Astrocyte (in vitro differentiated cells and primary cell): ENCODE measurements around the gene PRKCA. TPM values are rescaled to one million over a fixed set of nuclear protein-coding genes. Genes with fewer than 3 reads are reported as not detected.

Experiments used
- DNase-seq: peaks from one replicate; pipeline ENCODE4 v3.0.0-alpha.2; 2010; ENCODE audit warnings: low read depth
- FAIRE-seq: peaks from 2 replicates; lab custom pipeline; 2011; peaks lifted over from hg19 to GRCh38; lab: Jason Lieb, UNC
- H2AFZ ChIP-seq: 2 replicates; pipeline ENCODE4 v1.6.0; 2012; ENCODE audit warnings: low read depth, low read length, inconsistent platforms
- H3K27ac ChIP-seq: 2 replicates; pipeline ENCODE4 v1.5.1; 2011; ENCODE audit warnings: low read depth, low read length, inconsistent platforms
- H3K27me3 ChIP-seq: 2 replicates; pipeline ENCODE4 v1.6.0; 2011; ENCODE audit warnings: low read length, inconsistent platforms; ENCODE audit not compliant: insufficient read depth
- H3K36me3 ChIP-seq: 2 replicates; pipeline ENCODE4 v1.5.1; 2011; ENCODE audit warnings: low read length, inconsistent platforms; ENCODE audit not compliant: insufficient read depth
- H3K4me1 ChIP-seq: 2 replicates; pipeline ENCODE4 v1.5.1; 2011; ENCODE audit warnings: low read length, inconsistent platforms; ENCODE audit not compliant: insufficient read depth
- H3K4me2 ChIP-seq: 2 replicates; pipeline ENCODE4 v1.6.0; 2012; ENCODE audit warnings: low read length, inconsistent platforms
- H3K4me3 ChIP-seq: 2 replicates; pipeline ENCODE4 v1.5.1; 2011; ENCODE audit warnings: low read depth, mild to moderate bottlenecking, low read length, inconsistent platforms; ENCODE audit not compliant: insufficient read depth
- H3K79me2 ChIP-seq: 2 replicates; pipeline ENCODE4 v1.6.0; 2012; ENCODE audit warnings: mild to moderate bottlenecking, low read length, inconsistent platforms; ENCODE audit not compliant: insufficient read depth
- H3K9ac ChIP-seq: 2 replicates; pipeline ENCODE4 v1.6.0; 2012; ENCODE audit warnings: mild to moderate bottlenecking, low read length, inconsistent platforms
- H3K9me3 ChIP-seq: 2 replicates; pipeline ENCODE4 v1.5.1; 2012; ENCODE audit warnings: low read depth, mild to moderate bottlenecking, low read length, inconsistent platforms; ENCODE audit not compliant: insufficient read depth
- H4K20me1 ChIP-seq: 2 replicates; pipeline ENCODE4 v1.6.0; 2012; ENCODE audit warnings: low read length, inconsistent platforms; ENCODE audit not compliant: insufficient read depth
- H3K27ac Mint-ChIP-seq: one replicate; pipeline ENCODE4 v1.8.0; 2021; ENCODE audit warnings: mild to moderate bottlenecking, mixed read lengths; ENCODE audit not compliant: unreplicated experiment
- H3K27me3 Mint-ChIP-seq: one replicate; pipeline ENCODE4 v1.8.0; 2021; ENCODE audit warnings: low read depth, mixed read lengths; ENCODE audit not compliant: unreplicated experiment
- H3K36me3 Mint-ChIP-seq: one replicate; pipeline ENCODE4 v1.8.0; 2021; ENCODE audit warnings: low read depth, mixed read lengths; ENCODE audit not compliant: unreplicated experiment
- H3K4me1 Mint-ChIP-seq: one replicate; pipeline ENCODE4 v1.8.0; 2021; ENCODE audit warnings: low read depth, mixed read lengths; ENCODE audit not compliant: unreplicated experiment
- H3K4me3 Mint-ChIP-seq: one replicate; pipeline ENCODE4 v1.8.0; 2021; ENCODE audit warnings: mild to moderate bottlenecking, moderate library complexity, mixed read lengths; ENCODE audit not compliant: unreplicated experiment
- H3K9me3 Mint-ChIP-seq: one replicate; pipeline ENCODE4 v1.8.0; 2021; ENCODE audit warnings: mild to moderate bottlenecking, mixed read lengths; ENCODE audit not compliant: unreplicated experiment
- EZH2 ChIP-seq: IDR thresholded peaks from 2 replicates; pipeline ENCODE4 v1.6.1; 2012; ENCODE audit warnings: mild to moderate bottlenecking, low read length, inconsistent platforms; ENCODE audit not compliant: insufficient read depth
- total RNA-seq: library from RNA; stranded (reverse); gene quantifications from 2 replicates; pipeline ENCODE4 v1.2.1, GENCODE V29; 2021
- TF ChIP-seq, protein P1 (sequence below): IDR thresholded peaks from 2 replicates; pipeline ENCODE4 v1.5.1; 2011; ENCODE audit warnings: low read depth, mild to moderate bottlenecking, inconsistent platforms, low read length, moderate library complexity; ENCODE audit not compliant: insufficient read depth

PRKCA gene
- total RNA-seq, 1 donor from 2014 or later, result 49.9 TPM

DNA sequence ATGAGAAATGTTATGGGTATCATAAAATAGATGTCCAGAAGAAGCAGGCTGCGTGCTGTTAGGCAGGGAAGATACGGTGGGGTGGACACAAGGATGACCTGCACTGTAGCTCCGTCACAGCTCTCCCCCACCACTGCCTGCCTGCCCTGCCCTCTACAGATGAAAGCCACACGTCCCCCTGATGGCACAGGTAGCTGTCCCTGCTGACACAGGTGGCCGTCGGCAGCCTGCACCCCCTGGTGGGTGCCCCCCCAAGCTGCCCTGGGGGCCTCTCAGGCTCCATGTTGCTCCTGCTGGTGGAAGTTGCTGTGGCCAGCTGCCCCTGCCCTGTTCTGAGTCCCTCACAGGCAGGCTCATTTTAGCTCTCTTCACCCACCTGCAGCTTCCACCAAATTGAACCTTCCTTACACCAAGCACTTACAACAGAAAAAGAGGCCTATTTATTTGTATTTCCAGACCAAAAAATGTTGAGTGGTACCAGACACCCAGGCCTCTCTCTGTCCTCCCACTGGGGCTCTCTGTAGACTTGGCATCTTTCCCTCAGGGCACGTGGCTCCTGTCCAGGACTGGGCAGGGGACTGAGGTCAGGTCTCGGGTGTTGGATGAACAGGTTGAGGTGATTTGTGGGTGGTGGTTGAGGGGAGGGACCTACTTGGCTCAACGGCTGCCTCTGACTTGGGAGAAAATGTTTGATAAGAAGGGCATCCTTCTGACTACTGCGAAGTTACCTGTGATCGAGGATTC lies 482.4 kb downstream of the PRKCA start:
- Histone ChIP-seq H3K4me1 (peaks cover 5% of the 10 kb centered on the region), H3K4me3 (no peak overlapping the region), H4K20me1 (no peaks in the 10 kb centered on the region), H3K9me3 (no peaks in the 10 kb centered on the region), H3K79me2 (no peaks in the 10 kb centered on the region), H3K9ac (no peak overlapping the region), H3K27ac (no peak overlapping the region), H3K27me3 (no peaks in the 10 kb centered on the region), H3K4me2 (no peak overlapping the region), H2AFZ (no peak overlapping the region), H3K36me3 (peaks cover 5% of the 10 kb centered on the region)
- Mint-ChIP-seq H3K4me1 (no peaks in the 10 kb centered on the region), H3K4me3 (no peak overlapping the region), H3K36me3 (peaks cover 18% of the 10 kb centered on the region), H3K27ac (no peak overlapping the region), H3K9me3 (no peaks in the 10 kb centered on the region), H3K27me3 (no peaks in the 10 kb centered on the region)
- DNase-seq (no peak), FAIRE-seq (no peak)
- no peak for TF ChIP-seq EZH2

DNA sequence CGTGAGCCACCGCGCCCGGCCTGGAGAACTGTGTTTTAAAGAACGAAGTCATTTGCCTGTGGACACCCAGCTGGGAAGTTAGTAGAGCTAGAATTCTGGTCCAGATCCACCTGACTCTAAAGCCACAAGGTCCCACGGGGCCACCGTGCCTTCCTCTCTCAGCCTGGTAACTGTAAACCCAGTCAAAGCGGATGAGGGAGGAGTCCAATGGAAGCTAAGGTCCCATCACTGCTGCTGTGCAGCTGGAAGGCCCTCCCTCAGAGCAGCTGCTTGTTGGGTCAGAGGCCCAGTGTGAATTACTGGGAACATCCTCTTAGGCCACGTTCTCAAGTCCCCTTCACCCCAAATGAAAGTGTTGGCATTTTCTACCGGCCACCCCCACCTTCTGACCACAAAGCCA lies 483.7 kb downstream of the PRKCA start:
- H3K27ac Mint-ChIP-seq, result no peak overlapping the region
- H3K9me3 ChIP-seq, result no peaks in the 10 kb centered on the region
- H3K27me3 Mint-ChIP-seq, result no peaks in the 10 kb centered on the region
- no peak overlapping the region for H3K4me3 Mint-ChIP-seq
- H3K27me3 ChIP-seq, result no peaks in the 10 kb centered on the region
- H3K9me3 Mint-ChIP-seq, result no peaks in the 10 kb centered on the region
- peaks cover 5% of the 10 kb centered on the region for H3K36me3 ChIP-seq
- no peaks in the 10 kb centered on the region for H4K20me1 ChIP-seq
- FAIRE-seq, result no peak
- H3K9ac ChIP-seq, result no peak overlapping the region
- H3K4me3 ChIP-seq, result no peak overlapping the region
- H3K4me1 ChIP-seq, result peaks cover 15% of the 10 kb centered on the region
- no peak for DNase-seq
- TF ChIP-seq, protein P1, sequence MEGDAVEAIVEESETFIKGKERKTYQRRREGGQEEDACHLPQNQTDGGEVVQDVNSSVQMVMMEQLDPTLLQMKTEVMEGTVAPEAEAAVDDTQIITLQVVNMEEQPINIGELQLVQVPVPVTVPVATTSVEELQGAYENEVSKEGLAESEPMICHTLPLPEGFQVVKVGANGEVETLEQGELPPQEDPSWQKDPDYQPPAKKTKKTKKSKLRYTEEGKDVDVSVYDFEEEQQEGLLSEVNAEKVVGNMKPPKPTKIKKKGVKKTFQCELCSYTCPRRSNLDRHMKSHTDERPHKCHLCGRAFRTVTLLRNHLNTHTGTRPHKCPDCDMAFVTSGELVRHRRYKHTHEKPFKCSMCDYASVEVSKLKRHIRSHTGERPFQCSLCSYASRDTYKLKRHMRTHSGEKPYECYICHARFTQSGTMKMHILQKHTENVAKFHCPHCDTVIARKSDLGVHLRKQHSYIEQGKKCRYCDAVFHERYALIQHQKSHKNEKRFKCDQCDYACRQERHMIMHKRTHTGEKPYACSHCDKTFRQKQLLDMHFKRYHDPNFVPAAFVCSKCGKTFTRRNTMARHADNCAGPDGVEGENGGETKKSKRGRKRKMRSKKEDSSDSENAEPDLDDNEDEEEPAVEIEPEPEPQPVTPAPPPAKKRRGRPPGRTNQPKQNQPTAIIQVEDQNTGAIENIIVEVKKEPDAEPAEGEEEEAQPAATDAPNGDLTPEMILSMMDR, result no peak
- no peak for TF ChIP-seq EZH2
- no peak overlapping the region for H2AFZ ChIP-seq
- no peak overlapping the region for H3K27ac ChIP-seq
- no peaks in the 10 kb centered on the region for H3K4me1 Mint-ChIP-seq
- H3K36me3 Mint-ChIP-seq, result peaks cover 20% of the 10 kb centered on the region
- H3K4me2 ChIP-seq, result no peak overlapping the region
- no peaks in the 10 kb centered on the region for H3K79me2 ChIP-seq

DNA sequence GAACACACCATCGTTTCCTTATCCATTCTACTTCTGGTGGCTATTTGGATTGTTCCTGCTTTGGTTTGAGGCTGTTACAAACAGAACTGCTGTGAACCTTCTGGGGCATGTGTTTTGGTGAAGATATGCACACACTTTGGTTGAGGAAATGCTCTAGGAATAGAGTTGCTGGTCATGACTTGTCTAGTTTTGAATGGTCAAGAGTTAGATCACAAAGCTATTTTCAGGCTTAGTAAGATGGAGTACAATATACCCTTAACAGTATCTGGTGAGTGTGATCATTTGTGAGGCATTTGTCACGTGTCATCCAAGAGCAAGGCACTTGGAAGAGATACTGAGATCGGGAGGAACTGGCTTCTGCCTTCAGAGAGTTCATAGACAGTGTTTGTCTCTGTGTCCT lies 485.5 kb downstream of the PRKCA start:
- no peak overlapping the region for H3K27ac ChIP-seq
- peaks cover 15% of the 10 kb centered on the region for H3K4me1 ChIP-seq
- Mint-ChIP-seq H3K4me3 (no peak overlapping the region), H3K36me3 (peaks cover 24% of the 10 kb centered on the region), H3K27me3 (no peaks in the 10 kb centered on the region), H3K27ac (no peak overlapping the region), H3K9me3 (no peaks in the 10 kb centered on the region), H3K4me1 (no peaks in the 10 kb centered on the region)
- H3K9me3 ChIP-seq, result no peaks in the 10 kb centered on the region
- no peak overlapping the region for H3K4me2 ChIP-seq
- FAIRE-seq, result no peak
- no peaks in the 10 kb centered on the region for H3K27me3 ChIP-seq
- TF ChIP-seq, protein P1, result no peak
- TF ChIP-seq EZH2, result no peak
- H3K9ac ChIP-seq, result no peak overlapping the region
- no peak overlapping the region for H2AFZ ChIP-seq
- H3K36me3 ChIP-seq, result peaks cover 5% of the 10 kb centered on the region
- no peaks in the 10 kb centered on the region for H3K79me2 ChIP-seq
- H4K20me1 ChIP-seq, result no peaks in the 10 kb centered on the region
- H3K4me3 ChIP-seq, result no peak overlapping the region
- DNase-seq, result no peak
